Stimulated activated effector memory CD8-positive, alpha-beta T cell treated with anti-CD3 and anti-CD28 coated beads, Interleukin-12 subunit alpha, Interleukin-12 subunit beta, amount 100 ng/mL, for 72 hours (primary cell): ENCODE data around the gene SPATA13.
"Not testable (repeated sequence)": the region's sequence is repeated elsewhere in the genome, so short reads cannot be mapped to it uniquely, and the experiment has no call there.

Experiments
- ATAC-seq: fragments of 150-1000 bp; cut with Tn5 transposase; 2 replicates; pipeline ENCODE4 v1.10.0; 2021
- DNase-seq, 2 donors: peaks; one replicate each; pipeline ENCODE4 v3.0.0; 2021 to 2022; ENCODE audit warnings: low spot score in 2 of 2
- H3K27ac Mint-ChIP-seq: one replicate; pipeline ENCODE4 v1.8.0; 2022; ENCODE audit warnings: mild to moderate bottlenecking, mixed read lengths
- H3K36me3 Mint-ChIP-seq: one replicate; pipeline ENCODE4 v1.8.0; 2022; ENCODE audit warnings: mild to moderate bottlenecking, mixed read lengths
- H3K4me1 Mint-ChIP-seq: one replicate; pipeline ENCODE4 v1.8.0; 2022; ENCODE audit warnings: mixed read lengths
- H3K4me3 Mint-ChIP-seq: one replicate; pipeline ENCODE4 v1.8.0; 2022; ENCODE audit warnings: mild to moderate bottlenecking, mixed read lengths
- H3K9me3 Mint-ChIP-seq: one replicate; pipeline ENCODE4 v1.8.0; 2022; ENCODE audit warnings: mixed read lengths

SPATA13 gene

GRCh38 chr13:24287748-24288287 is 127.3 kb downstream of the SPATA13 start:
- DNase-seq (no peak), ATAC-seq (no peak)
- H3K36me3 Mint-ChIP-seq, result peaks cover 100% of the 10 kb centered on the region
- no peak overlapping the region for H3K27ac Mint-ChIP-seq
- H3K9me3 Mint-ChIP-seq, result no peaks in the 10 kb centered on the region
- H3K4me3 Mint-ChIP-seq, result no peak overlapping the region
- H3K4me1 Mint-ChIP-seq, result peaks cover 5% of the 10 kb centered on the region

- H3K27ac Mint-ChIP-seq, result no peak overlapping the region
- H3K36me3 Mint-ChIP-seq, result peaks cover 100% of the 10 kb centered on the region
- H3K4me1 Mint-ChIP-seq, result no peaks in the 10 kb centered on the region
- DNase-seq, result no peak
- no peaks in the 10 kb centered on the region for H3K9me3 Mint-ChIP-seq
- ATAC-seq, result no peak
- no peak overlapping the region for H3K4me3 Mint-ChIP-seq
Observed at GRCh38 chr13:24288870-24289269, 128.3 kb downstream of the SPATA13 start.

GRCh38 chr13:24290280-24290932 is 129.9 kb downstream of the SPATA13 start:
- ATAC-seq (no peak), DNase-seq (no peak)
- peak overlapping the region; percentile 70 for H3K27ac Mint-ChIP-seq
- no peaks in the 10 kb centered on the region for H3K9me3 Mint-ChIP-seq
- peaks cover 100% of the 10 kb centered on the region for H3K36me3 Mint-ChIP-seq
- no peaks in the 10 kb centered on the region for H3K4me1 Mint-ChIP-seq
- no peak overlapping the region for H3K4me3 Mint-ChIP-seq

- H3K4me3 Mint-ChIP-seq, result no peak overlapping the region
- DNase-seq (no peak), ATAC-seq (no peak)
- no peaks in the 10 kb centered on the region for H3K9me3 Mint-ChIP-seq
- H3K27ac Mint-ChIP-seq, result peak overlapping the region; percentile 67
- peaks cover 100% of the 10 kb centered on the region for H3K36me3 Mint-ChIP-seq
- H3K4me1 Mint-ChIP-seq, result no peaks in the 10 kb centered on the region
Observed at GRCh38 chr13:24292481-24292880, 132.0 kb downstream of the SPATA13 start.

GRCh38 chr13:24293746-24294145 is 133.2 kb downstream of the SPATA13 start:
- ATAC-seq (no peak), DNase-seq (no peak)
- Mint-ChIP-seq H3K9me3 (no peaks in the 10 kb centered on the region), H3K4me1 (no peaks in the 10 kb centered on the region), H3K4me3 (no peak overlapping the region), H3K27ac (peak overlapping the region; percentile 34), H3K36me3 (peaks cover 100% of the 10 kb centered on the region)

GRCh38 chr13:24299488-24300114 is 139.1 kb downstream of the SPATA13 start:
- H3K4me1 Mint-ChIP-seq, result peaks cover 10% of the 10 kb centered on the region
- no peaks in the 10 kb centered on the region for H3K9me3 Mint-ChIP-seq
- ATAC-seq, result no peak
- DNase-seq, result no peak
- peaks cover 100% of the 10 kb centered on the region for H3K36me3 Mint-ChIP-seq
- H3K27ac Mint-ChIP-seq, result peak overlapping the region; percentile 77
- H3K4me3 Mint-ChIP-seq, result no peak overlapping the region

- no peak for DNase-seq
- H3K27ac Mint-ChIP-seq, result peak overlapping the region; percentile 77
- no peak overlapping the region for H3K4me3 Mint-ChIP-seq
- ATAC-seq, result no peak
- H3K36me3 Mint-ChIP-seq, result peaks cover 100% of the 10 kb centered on the region
- no peaks in the 10 kb centered on the region for H3K9me3 Mint-ChIP-seq
- peaks cover 10% of the 10 kb centered on the region for H3K4me1 Mint-ChIP-seq
Observed at GRCh38 chr13:24301434-24301833, 140.9 kb downstream of the SPATA13 start.

- ATAC-seq, result no peak
- Mint-ChIP-seq H3K36me3 (peaks cover 100% of the 10 kb centered on the region), H3K9me3 (no peaks in the 10 kb centered on the region), H3K27ac (peak overlapping the region; percentile 77), H3K4me1 (peaks cover 10% of the 10 kb centered on the region), H3K4me3 (no peak overlapping the region)
- DNase-seq, result no peak
Observed at GRCh38 chr13:24301911-24302310, 141.4 kb downstream of the SPATA13 start.

GRCh38 chr13:24304620-24305019 is 144.1 kb downstream of the SPATA13 start:
- H3K9me3 Mint-ChIP-seq, result no peaks in the 10 kb centered on the region
- no peak for DNase-seq
- H3K4me1 Mint-ChIP-seq, result peaks cover 3% of the 10 kb centered on the region
- peak overlapping the region; percentile 55 for H3K27ac Mint-ChIP-seq
- H3K4me3 Mint-ChIP-seq, result no peak overlapping the region
- ATAC-seq, result no peak
- peaks cover 84% of the 10 kb centered on the region for H3K36me3 Mint-ChIP-seq

GRCh38 chr13:24306632-24307031 is 146.1 kb downstream of the SPATA13 start:
- DNase-seq (no peak), ATAC-seq (no peak)
- H3K4me1 Mint-ChIP-seq, result no peaks in the 10 kb centered on the region
- H3K9me3 Mint-ChIP-seq, result no peaks in the 10 kb centered on the region
- H3K36me3 Mint-ChIP-seq, result peaks cover 64% of the 10 kb centered on the region
- no peak overlapping the region for H3K27ac Mint-ChIP-seq
- H3K4me3 Mint-ChIP-seq, result no peak overlapping the region

- H3K4me1 Mint-ChIP-seq, result no peaks in the 10 kb centered on the region
- no peak overlapping the region for H3K4me3 Mint-ChIP-seq
- DNase-seq (no peak), ATAC-seq (no peak)
- H3K27ac Mint-ChIP-seq, result no peak overlapping the region
- H3K36me3 Mint-ChIP-seq, result peaks cover 56% of the 10 kb centered on the region
- H3K9me3 Mint-ChIP-seq, result no peaks in the 10 kb centered on the region
Observed at GRCh38 chr13:24307211-24308067, 146.9 kb downstream of the SPATA13 start.

GRCh38 chr13:24308068-24308445 is 147.5 kb downstream of the SPATA13 start:
- ATAC-seq (peak; percentile 32), DNase-seq (no peak)
- no peak overlapping the region for H3K4me3 Mint-ChIP-seq
- no peaks in the 10 kb centered on the region for H3K4me1 Mint-ChIP-seq
- H3K36me3 Mint-ChIP-seq, result peaks cover 50% of the 10 kb centered on the region
- H3K9me3 Mint-ChIP-seq, result no peaks in the 10 kb centered on the region
- H3K27ac Mint-ChIP-seq, result no peak overlapping the region

- Mint-ChIP-seq H3K36me3 (peaks cover 45% of the 10 kb centered on the region), H3K9me3 (no peaks in the 10 kb centered on the region), H3K4me3 (no peak overlapping the region), H3K27ac (no peak overlapping the region), H3K4me1 (no peaks in the 10 kb centered on the region)
- DNase-seq (no peak), ATAC-seq (no peak)
Observed at GRCh38 chr13:24308488-24309020, 148.0 kb downstream of the SPATA13 start.

GRCh38 chr13:24309300-24309699 is 148.8 kb downstream of the SPATA13 start, which contains the start of gene C1QTNF9:
Gene C1QTNF9, plus strand, starts transcription at chr13:24309580. Its CDS starts 6,424 bp downstream, at chr13:24316004.
- not testable (repeated sequence) for H3K4me3 Mint-ChIP-seq, H3K9me3 Mint-ChIP-seq, ATAC-seq, H3K4me1 Mint-ChIP-seq, DNase-seq, H3K27ac Mint-ChIP-seq
- H3K36me3 Mint-ChIP-seq, result peaks cover 37% of the 10 kb centered on the region

GRCh38 chr13:24313439-24313838 is 152.9 kb downstream of the SPATA13 start:
- DNase-seq (peak in 1 of 2 donors; percentile 15), ATAC-seq (no peak)
- no peaks in the 10 kb centered on the region for H3K4me1 Mint-ChIP-seq
- no peaks in the 10 kb centered on the region for H3K36me3 Mint-ChIP-seq
- no peaks in the 10 kb centered on the region for H3K9me3 Mint-ChIP-seq
- H3K4me3 Mint-ChIP-seq, result no peak overlapping the region
- H3K27ac Mint-ChIP-seq, result no peak overlapping the region
